DMS153 treated with DMSO at 0.1 percent for 48 hours (cell line): ENCODE data around the gene KIF5C.

Experiments
- DNase-seq: peaks from one replicate; lab custom pipeline; 2025; ENCODE audit not compliant: unreplicated experiment; lab: John Stamatoyannopoulos, UW

Gene KIF5C

DNA sequence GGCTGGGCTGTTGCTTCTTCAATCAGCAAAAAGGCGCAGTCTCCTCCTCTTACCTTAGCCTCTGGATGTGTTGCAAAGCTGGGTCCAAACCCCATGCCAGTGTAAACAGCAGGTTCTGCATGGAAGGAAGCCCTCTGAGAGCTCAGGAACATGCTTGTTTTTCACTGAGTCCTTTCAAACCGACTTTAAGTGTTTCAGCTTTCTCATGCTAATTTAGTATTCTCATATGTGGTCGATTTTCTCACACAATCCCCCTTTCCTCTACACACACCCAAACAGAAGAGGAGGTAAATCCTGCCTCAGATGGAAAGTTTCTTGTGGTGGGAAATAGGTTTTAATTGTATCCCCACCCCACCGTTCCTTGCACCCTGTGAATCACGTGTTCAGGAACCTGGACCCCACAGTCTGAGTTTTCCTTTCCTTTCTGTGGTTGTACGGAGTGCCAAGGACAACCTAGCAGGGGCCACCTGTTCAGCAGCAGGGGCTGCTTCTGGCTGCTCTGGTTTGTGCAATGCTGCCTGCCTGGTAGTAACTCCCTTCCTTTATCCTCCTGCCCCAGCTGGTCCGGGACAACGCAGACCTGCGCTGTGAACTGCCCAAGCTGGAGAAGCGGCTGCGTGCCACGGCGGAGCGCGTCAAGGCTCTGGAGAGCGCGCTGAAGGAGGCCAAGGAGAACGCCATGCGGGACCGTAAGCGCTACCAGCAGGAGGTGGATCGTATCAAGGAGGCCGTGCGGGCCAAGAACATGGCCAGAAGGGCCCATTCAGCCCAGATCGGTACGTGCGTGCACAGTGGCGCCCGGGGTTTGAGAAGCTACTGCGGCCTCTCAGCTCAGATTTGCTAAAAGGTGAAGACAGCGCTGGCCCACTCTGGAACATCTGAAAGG is 134.8 kb downstream of the KIF5C start:
- no peak for DNase-seq

DNA sequence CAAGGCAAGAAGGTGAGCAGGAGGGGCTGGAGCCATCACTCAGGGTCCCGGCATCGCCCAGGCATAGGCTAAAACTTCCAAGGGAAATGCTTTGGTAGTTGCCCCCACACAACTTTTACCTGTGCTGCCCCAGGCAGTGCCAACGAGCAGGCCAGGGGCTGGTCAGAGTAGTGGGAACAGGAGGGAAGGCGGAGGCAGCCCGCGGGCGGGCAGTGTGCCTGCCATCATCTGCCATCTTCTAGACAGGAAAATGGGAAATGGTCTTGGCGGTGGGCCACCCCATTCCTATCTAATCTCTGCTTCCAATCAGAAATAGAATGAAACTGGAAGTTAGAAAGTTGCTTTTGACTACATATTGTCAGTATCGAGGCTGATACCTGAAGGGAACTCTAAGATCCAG is 137.5 kb downstream of the KIF5C start:
- DNase-seq = no peak

DNA sequence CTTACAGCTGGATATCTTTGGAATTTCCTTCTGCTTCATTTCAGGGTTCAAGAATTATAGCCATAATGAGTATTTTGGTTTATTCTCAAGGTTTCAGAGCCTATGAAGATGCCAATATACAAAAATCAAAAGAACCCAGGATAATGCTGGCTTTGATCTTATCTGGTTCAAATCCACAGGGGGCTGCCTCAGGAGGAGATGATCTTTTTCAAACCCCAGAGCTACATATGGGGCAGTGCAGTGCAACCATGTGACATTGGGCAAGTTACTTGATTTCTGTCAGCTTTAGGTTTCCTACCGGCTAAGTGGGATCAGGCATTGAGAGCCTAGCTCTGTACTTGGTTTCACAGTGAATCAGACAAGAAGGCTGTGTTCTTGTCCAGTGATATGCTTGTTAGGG is 140.5 kb downstream of the KIF5C start:
- no peak for DNase-seq

DNA sequence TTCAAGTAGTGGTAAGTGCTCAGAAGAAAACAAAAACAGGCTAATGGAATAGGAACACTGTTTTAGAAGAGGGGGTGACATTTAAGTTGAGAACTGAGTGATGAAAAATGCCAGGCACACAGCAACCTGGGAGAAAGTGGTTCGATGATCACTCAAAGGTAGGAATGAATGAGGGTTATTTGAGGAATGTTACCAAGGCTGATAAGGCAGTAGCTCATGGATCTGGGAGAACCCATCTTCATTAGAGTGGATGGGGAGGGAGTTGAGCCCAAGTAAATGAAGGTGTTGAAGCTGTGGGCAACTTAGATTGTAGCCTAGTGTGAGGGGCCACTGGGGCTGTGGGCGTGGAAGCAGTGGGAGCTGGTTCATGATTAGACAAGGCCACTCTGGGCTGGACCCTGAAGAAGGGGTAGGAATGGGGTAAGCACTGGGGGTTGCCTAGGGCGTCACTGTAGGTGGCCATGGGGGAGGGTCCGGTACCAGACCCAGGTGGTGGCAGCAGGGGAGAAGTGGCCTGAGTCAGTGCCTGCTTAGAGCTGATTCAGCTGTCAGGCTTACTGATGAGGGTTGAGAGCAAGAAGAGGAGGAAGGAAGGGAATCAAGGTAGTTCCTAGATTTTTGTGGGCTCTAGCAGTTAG is 141.0 kb downstream of the KIF5C start:
- no peak for DNase-seq

DNA sequence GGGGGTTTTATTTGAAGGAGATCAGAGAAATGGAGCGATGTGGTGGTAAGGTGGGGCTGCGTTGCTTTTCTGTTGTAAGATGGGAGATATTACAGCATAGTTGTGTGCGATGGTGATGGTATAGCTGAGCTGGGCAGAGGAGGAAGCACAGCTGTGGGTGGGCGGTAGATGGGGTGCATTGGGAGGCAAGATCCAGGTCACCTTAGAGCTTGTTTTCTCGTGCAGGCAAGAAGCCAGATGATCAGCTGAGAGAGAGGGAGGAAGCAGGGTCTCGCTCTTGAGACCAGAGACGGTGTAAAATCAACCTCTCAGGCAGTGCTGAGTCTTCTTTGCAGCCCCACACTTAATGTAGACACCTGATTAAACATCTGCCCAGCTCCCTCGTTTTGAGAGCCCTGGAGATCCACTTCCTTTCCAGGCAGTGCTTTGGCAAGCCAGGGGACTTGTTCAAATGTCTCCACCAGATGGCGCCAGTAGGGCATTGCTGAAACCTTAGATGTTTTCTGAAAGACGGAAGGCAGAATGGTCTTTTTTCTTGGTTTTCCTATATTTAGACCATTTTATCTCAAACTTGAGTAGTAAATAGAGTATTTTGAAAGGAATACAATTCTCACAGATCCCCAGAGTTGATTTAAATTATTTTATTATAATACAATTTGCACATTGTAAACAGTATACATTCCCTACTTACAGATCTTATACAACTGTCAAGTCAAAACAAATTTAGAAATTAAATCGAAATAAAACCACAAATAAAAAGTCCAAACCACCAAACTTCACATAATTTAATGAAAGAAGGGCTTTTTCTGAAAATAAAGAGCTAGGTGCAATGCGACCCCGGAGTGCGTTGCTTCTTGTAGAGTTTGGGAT is 142.3 kb downstream of the KIF5C start:
- peak; percentile 75 for DNase-seq

GRCh38 chr2:149018981-149019380 is 144.0 kb downstream of the KIF5C start:
- DNase-seq = no peak

- no peak for DNase-seq
Observed at GRCh38 chr2:149019768-149020167, 144.7 kb downstream of the KIF5C start.

- DNase-seq = no peak
Observed at GRCh38 chr2:149020432-149020851, 145.4 kb downstream of the KIF5C start.

DNA sequence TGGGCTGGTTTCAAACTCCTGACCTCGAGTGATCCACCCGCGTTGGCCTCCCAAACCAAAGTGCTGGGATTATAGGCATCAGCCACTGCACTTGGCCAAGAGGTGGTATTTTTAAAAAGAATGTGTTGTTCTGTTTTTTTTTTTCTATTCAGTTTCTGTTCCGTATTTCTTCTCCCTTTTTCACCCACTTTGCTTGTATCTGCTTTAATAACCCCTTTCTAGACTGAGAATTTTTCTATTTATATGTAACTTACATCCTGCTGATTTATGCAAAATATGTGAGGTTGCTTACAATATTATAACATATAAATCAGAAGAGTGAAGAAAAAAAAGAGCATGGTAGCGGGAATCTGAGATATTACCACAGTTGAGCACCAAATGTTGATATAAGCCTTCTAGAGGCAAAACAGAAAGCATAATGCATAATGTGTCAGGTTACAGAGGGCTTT is 146.3 kb downstream of the KIF5C start:
- no peak for DNase-seq

DNA sequence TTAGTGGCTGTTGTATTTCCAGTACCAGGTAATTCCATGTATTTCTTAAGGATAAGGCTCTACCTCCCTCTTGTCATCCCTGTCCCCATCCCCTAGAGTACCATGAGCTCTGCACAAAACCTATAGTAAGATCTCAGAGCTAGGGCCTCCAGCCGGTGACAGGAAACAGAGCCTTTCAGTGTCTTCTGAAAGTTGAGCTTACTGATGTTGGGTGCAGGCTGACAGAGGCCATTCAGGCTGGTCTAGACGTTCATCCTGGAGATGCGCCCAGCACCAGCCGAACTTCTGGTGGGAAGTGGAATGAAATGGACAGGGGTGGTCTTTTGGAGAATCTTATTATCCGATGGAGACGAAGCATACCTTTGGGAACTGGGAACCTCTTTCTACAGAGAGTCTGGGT is 146.7 kb downstream of the KIF5C start:
- DNase-seq = no peak

DNA sequence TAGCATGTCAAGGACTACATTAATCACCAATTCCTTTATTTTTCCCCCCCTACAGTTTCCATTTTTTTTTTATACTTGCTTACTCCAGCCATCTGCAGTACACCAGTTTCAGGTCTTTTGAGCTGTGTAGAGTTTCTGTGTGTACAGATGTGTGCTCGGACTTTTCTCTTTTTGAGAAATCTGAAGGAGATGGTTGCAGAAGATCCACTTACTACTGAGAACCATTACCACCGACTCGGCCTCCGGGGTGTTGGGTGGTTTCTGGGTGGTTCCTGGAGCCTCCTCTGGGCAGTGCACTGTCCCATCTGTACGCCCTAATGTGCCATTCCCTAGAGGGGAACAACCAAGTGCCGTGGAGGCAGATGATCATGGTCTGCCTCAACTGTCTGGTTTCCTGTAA is 148.1 kb downstream of the KIF5C start:
- no peak for DNase-seq

DNA sequence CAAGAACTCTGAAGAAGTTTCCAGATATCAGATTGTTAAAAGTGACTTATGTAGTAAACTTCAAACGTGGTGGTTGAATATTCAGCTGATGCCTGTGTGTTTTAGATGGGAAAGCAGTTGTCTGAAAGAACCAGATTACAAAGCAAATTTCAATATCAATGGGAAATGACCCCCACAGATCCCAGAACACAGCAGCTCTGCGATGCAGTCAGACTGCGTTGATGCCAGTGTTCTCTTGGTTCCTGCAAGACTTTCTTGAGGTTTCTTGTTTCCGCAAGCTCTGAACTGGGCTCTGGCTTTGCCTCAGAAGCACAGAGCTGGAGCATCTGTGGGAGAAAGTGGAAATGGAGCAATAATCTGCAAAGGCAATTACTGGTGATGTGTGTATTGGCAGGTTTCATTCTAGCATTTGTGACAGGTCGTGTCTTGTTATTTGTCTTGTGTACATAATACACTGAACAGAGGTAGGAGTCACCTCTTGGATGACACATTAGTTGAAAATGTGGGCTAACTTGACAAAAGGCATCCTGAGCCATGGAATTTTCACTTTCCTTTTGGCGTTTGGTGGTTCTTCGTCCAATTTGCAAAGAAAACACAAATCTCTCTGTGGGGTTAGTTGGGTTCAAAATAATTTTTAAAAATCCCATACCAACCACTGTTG is 152.7 kb downstream of the KIF5C start:
- no peak for DNase-seq

DNA sequence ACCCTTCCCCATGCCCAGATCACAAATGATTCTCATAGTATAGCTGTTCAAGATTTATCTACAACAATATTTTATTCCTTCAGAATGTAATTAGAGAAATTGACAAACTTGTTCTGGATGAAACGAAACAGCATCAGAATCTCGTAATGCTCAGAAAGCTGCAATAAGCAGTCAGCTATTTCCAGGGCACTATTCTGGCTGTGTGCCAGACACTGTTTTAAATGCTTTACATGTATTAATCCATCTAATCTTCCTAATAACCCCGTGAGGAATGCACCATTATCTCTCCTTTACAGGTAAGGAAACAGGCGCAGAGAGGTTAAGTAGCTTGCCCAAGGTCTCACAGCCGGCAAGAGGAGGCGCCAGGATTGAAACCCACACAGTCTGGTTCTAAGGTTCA is 153.3 kb downstream of the KIF5C start:
- DNase-seq = no peak

DNA sequence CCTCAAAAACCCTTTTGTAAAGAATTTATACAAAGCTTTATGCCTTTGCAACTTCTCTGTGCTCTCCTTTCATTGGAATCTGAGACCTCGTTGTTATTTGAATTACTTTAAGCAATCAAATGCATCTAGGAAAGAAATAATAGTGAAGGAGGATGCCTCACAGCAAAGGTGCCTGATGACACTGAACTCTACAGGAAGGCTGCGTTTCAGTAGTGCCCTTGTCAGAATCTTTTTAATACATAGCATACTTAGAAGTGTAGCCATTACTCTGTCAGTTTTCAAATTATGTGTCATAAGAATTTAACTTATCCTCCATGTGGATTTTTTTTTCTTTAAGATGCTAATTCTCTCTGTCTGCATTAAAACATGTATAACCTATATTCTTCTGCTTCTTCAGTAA is 153.9 kb downstream of the KIF5C start:
- DNase-seq = no peak

- DNase-seq = no peak
Observed at GRCh38 chr2:149029307-149029965, 154.4 kb downstream of the KIF5C start.

DNA sequence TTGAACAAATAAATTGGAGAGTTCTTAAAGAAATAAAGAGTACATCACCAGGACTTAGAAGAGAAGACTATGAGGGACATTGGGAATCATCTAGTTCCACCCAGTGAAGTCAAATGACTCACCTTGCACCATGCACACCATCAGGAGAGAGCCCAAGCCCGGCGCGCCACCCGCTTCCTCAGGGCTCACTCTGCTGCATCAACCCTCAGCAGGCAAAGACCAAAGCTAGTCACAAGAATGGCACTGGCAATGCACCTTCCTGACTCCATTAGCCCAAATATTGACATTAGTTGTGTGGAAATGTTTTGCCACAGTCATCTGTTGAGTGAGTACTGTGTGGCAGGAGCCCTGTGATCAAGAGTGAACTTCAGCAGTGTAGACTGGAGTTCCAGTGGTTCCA is 156.4 kb downstream of the KIF5C start:
- no peak for DNase-seq

DNA sequence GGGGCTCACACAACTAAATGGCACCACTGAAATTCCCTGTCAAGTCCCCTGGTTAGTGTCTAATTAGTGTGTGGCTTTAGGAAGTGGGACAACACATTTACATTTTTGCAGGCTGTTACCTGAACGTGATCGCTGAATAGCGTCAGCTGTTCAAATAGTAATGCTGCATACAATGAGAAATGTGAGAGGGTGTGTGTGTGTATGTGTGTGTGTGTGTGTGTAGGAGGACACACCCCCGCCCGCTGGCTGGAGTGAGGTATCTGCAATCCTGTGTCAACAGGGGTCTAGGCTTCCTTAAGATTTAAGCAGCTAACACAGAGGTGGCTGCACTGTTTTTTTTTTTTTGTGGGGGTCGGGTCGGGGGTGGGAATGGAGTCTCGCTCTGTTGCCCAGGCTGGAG is 158.7 kb downstream of the KIF5C start:
- DNase-seq = peak; percentile 82

DNA sequence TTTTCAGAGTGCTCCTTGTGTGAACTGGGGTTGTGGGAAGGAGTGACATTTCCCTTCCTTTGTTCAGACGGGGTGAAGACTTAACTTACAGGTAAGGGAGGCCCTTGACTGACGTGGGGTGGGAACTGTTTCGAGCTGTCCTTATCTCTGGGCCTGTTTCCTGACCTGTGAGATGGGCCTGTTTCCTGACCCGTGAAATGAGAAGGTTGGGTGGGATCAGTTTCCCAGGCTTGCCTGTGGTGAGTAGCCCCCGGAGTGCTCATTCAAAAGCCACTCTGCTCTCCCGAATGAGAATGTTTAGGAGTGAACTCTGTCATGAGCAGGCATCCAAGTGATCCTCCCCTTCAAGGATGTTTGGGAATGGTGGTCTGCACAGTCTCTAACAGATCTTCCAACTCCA is 159.4 kb downstream of the KIF5C start:
- DNase-seq = no peak

DNA sequence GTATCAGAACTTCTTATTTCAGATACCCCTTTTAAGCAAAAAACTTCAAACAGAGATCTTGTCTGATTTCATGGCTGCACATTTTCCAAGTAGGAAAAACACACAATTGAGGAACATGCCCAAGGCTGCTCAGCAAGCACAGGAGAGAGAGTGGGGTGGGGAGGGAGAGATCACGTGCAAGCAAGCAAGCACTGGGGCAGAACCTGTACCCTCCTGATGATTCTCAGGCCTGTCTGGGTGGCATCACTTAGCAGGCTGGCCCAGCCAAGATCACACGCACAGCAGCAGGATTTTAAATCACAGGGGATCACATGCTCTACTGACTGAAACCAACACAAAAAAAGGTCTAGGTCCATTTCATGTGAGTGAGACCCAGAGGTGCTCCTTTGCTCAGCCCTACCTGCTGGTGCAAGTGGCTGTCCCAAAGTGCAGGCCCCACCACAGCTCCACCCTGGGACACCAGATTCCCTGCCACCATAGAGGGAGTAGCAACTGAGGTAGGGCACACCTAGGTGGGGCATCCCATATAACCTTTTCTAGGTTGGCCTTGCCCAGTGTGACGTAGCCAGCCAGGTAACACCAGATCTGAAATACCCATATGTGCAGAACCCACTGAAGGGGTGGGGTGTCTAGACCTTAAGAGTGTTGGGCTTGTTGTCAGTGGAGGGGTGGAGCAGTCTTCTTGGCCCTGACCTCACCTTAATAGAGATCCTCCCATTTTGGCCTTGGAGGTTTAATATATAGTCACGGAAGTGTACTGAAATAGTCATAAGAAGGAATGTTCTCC is 161.7 kb downstream of the KIF5C start:
- no peak for DNase-seq

DNA sequence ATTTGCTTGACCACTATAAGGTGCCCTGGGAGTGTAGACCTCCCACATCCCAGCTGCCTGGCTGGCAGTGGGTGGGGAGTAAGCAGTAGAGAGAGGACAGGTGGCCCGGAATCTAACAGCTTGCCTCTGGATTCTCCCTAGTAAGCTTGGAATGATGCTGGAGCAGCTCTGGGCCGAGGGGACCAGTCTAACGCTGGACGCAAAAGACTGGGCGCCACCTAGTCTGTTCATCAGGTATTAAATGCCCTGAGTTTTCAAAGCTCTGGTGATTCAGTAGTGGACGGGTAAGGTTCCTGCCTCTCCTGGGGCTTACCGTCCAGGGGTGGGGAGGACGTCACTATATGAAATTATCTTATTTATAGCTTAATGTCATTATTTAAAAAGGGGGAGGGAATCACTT is 162.8 kb downstream of the KIF5C start:
- DNase-seq = peak; percentile 36
